ENCODE measurements around the gene LDHA.

Gene LDHA

DNA sequence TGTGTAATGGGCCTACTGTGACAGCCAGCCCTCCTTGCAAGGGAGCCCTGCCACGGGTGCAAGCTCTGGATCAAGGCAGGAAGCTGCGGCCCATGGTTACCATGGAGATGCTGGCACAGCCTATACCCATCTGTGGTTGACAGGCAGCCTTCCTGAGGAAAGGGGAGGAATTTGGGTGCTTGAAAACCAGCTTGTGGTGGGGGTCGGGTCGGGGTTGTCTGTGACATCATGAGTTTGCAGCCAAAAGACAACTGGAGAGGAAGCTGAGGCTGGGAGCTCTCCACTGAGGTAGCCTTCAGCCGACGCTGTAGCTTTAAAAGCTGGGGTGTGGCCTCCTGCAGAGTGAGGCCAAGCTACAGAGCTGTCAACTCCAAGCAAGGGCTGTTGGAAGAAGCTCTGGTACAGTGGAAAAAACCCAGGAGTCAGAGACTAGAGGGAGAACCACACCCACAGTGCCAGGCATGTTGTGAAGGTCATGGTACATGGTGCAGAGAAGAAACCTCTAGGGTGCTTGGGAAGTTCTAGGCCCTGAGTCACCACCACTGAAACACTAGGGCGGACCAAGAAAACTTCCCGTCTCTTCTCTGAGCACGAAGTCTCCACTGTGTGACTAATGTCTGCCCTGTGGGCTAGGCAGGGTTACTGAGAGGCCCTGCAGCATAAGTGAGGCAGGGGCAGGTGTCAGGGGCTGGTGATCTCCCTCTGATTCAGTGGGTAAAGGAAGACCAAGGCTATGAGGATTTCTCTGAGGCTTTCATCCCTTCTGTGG, 10.8 kb upstream of the LDHA start:
- TF ChIP-seq, protein P1, sequence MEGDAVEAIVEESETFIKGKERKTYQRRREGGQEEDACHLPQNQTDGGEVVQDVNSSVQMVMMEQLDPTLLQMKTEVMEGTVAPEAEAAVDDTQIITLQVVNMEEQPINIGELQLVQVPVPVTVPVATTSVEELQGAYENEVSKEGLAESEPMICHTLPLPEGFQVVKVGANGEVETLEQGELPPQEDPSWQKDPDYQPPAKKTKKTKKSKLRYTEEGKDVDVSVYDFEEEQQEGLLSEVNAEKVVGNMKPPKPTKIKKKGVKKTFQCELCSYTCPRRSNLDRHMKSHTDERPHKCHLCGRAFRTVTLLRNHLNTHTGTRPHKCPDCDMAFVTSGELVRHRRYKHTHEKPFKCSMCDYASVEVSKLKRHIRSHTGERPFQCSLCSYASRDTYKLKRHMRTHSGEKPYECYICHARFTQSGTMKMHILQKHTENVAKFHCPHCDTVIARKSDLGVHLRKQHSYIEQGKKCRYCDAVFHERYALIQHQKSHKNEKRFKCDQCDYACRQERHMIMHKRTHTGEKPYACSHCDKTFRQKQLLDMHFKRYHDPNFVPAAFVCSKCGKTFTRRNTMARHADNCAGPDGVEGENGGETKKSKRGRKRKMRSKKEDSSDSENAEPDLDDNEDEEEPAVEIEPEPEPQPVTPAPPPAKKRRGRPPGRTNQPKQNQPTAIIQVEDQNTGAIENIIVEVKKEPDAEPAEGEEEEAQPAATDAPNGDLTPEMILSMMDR (IDR thresholded peaks at IDR 0.05; ENCODE audit: low read depth, low read length) = no peak
- no peak for TF ChIP-seq EZH2phosphoT487 (IDR thresholded peaks at IDR 0.05; ENCODE audit: low read depth)
- H3K79me2 ChIP-seq (ENCODE audit: low read length) = no peaks in the 10 kb centered on the region
- H3K27ac ChIP-seq (ENCODE audit: low read length) = no peak overlapping the region
- peaks cover 6% of the 10 kb centered on the region; the same call in 1 of the 2 replicates for H3K4me1 ChIP-seq (ENCODE audit: low read length)
- H3K9me3 ChIP-seq (ENCODE audit: insufficient read depth, low read length) = no peaks in the 10 kb centered on the region
- no peaks in the 10 kb centered on the region for H3K27me3 ChIP-seq (ENCODE audit: low read depth, low read length)
- no peak overlapping the region for H3K9ac ChIP-seq (ENCODE audit: low read length)
- 0 out of 2 replicates have a peak overlapping the region, but pooled peaks have one; percentile 79 for H2AFZ ChIP-seq (ENCODE audit: low read depth, low read length)
- no peaks in the 10 kb centered on the region for H4K20me1 ChIP-seq (ENCODE audit: insufficient read depth, low read length)
- H3K4me2 ChIP-seq (ENCODE audit: low read length) = no peak overlapping the region
- no peak overlapping the region for H3K4me3 ChIP-seq (ENCODE audit: low read length)
- H3K36me3 ChIP-seq (replicated peaks; ENCODE audit: low read depth, low read length) = no peaks in the 10 kb centered on the region

DNA sequence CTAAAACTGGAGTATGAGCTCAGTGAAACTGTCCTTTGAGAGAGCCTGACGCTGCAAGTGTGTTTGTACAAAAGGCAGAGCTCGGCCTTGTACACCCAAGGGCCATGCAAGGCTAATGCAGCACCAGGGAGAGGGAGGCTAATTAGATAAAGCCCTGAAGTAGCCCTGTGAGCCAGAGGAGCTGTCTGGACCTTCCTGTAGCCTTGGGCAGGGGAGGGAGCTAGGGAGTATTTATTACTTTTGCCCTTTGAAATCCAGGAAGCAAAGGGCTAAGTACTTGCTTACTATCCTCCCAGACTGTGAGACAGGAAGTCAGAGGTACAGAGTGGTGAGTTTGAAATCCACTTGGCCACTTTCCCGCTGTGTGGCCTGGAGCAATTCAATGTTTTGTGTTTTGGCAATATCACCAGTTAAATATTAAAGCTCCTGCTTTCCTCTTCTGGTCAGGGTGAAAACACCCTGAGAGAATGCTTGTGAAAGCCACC, 10.2 kb upstream of the LDHA start:
- Histone ChIP-seq H3K4me2 (ENCODE audit: low read length) (no peak overlapping the region), H3K27me3 (ENCODE audit: low read depth, low read length) (no peaks in the 10 kb centered on the region), H2AFZ (ENCODE audit: low read depth, low read length) (peak overlapping the region; percentile 79; the same call in 1 of the 2 replicates), H3K4me3 (ENCODE audit: low read length) (no peak overlapping the region), H3K9me3 (ENCODE audit: insufficient read depth, low read length) (no peaks in the 10 kb centered on the region), H3K79me2 (ENCODE audit: low read length) (no peaks in the 10 kb centered on the region), H3K27ac (ENCODE audit: low read length) (no peak overlapping the region), H3K9ac (ENCODE audit: low read length) (no peak overlapping the region), H4K20me1 (ENCODE audit: insufficient read depth, low read length) (no peaks in the 10 kb centered on the region), H3K36me3 (replicated peaks; ENCODE audit: low read depth, low read length) (no peaks in the 10 kb centered on the region), H3K4me1 (ENCODE audit: low read length) (peaks cover 6% of the 10 kb centered on the region; the same call in 1 of the 2 replicates)
- TF ChIP-seq EZH2phosphoT487 (IDR thresholded peaks at IDR 0.05; ENCODE audit: low read depth) = no peak
- TF ChIP-seq, protein P1 (IDR thresholded peaks at IDR 0.05; ENCODE audit: low read depth, low read length) = no peak

DNA sequence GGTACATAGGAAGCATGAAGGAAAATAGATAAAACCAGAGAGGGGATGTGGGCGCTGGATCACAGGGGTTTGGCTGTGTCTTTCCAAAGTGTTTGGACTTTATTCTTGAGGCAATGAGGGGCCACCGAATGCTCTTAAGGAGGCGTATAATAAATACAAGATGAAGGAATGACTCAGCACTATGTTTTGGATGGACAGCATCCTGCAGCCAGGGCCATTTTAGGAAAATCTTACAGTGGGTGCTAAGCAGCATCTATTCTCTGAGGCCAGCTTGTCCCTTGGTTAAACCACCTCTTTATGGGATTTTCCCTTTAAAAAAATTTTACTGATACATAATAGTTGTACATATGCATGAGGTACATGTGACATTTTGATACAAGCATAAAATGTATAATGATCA, 4.3 kb upstream of the LDHA start:
- TF ChIP-seq, protein P1 (IDR thresholded peaks at IDR 0.05; ENCODE audit: low read depth, low read length) = no peak
- TF ChIP-seq EZH2phosphoT487 (IDR thresholded peaks at IDR 0.05; ENCODE audit: low read depth) = no peak
- no peaks in the 10 kb centered on the region for H4K20me1 ChIP-seq (ENCODE audit: insufficient read depth, low read length)
- H3K79me2 ChIP-seq (ENCODE audit: low read length) = peaks cover 16% of the 10 kb centered on the region
- peaks cover 5% of the 10 kb centered on the region for H3K36me3 ChIP-seq (replicated peaks; ENCODE audit: low read depth, low read length)
- H3K27ac ChIP-seq (ENCODE audit: low read length) = no peak overlapping the region
- H3K4me3 ChIP-seq (ENCODE audit: low read length) = no peak overlapping the region
- no peak overlapping the region for H3K9ac ChIP-seq (ENCODE audit: low read length)
- H3K4me1 ChIP-seq (ENCODE audit: low read length) = peaks cover 7% of the 10 kb centered on the region
- no peaks in the 10 kb centered on the region for H3K27me3 ChIP-seq (ENCODE audit: low read depth, low read length)
- no peaks in the 10 kb centered on the region for H3K9me3 ChIP-seq (ENCODE audit: insufficient read depth, low read length)
- H2AFZ ChIP-seq (ENCODE audit: low read depth, low read length) = no peak overlapping the region
- no peak overlapping the region for H3K4me2 ChIP-seq (ENCODE audit: low read length)

DNA sequence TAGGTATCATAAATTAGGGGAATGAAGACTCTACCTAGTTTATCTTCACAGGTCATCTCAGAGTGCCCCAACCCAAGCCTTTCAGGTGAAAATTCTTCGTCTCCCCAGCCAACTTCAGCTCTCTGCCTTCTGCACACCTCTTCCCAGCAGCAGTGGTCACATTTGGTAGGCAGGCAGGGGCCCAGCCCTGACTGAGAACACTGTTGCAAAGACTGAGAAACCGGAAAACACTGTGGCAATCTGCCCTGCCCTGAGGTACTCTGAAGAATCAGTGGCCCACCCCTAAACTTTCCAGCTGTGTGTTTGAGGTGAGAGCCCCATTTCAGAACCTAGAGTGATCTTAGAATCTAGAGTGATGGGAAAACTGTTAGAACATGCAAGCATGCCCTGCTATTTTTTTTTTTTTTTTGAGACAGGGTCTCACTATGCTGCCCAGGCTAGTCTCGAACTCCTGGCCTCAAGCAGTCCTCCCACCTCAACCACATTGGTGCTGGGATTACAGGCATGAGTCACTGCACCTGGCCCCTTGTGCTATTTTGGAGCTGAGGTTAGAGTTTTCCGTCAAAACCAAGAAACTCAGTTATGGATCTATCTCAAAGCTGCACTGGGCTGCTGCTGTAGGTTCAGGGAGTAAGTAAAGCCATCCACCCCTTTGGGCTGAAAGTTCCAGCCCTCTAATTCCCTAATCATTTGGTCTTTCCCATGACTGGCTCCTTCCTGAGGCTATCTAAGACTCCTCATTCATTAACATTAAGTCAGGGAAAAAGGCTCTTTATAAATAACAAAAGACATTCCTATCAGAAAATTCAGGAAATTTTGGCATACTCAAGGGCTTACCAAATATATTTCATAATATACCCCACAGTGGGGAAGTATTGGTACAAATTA, 1.7 kb upstream of the LDHA start:
- H3K36me3 ChIP-seq (replicated peaks; ENCODE audit: low read depth, low read length) = peaks cover 29% of the 10 kb centered on the region
- no peak for TF ChIP-seq EZH2phosphoT487 (IDR thresholded peaks at IDR 0.05; ENCODE audit: low read depth)
- TF ChIP-seq, protein P1 (IDR thresholded peaks at IDR 0.05; ENCODE audit: low read depth, low read length) = no peak
- H3K27ac ChIP-seq (ENCODE audit: low read length) = no peak overlapping the region
- H3K79me2 ChIP-seq (ENCODE audit: low read length) = peaks cover 42% of the 10 kb centered on the region
- no peak overlapping the region for H3K4me3 ChIP-seq (ENCODE audit: low read length)
- H4K20me1 ChIP-seq (ENCODE audit: insufficient read depth, low read length) = peaks cover 25% of the 10 kb centered on the region
- H3K9ac ChIP-seq (ENCODE audit: low read length) = no peak overlapping the region
- H3K9me3 ChIP-seq (ENCODE audit: insufficient read depth, low read length) = no peaks in the 10 kb centered on the region
- H3K4me1 ChIP-seq (ENCODE audit: low read length) = peaks cover 14% of the 10 kb centered on the region
- H3K4me2 ChIP-seq (ENCODE audit: low read length) = no peak overlapping the region
- H2AFZ ChIP-seq (ENCODE audit: low read depth, low read length) = no peak overlapping the region
- H3K27me3 ChIP-seq (ENCODE audit: low read depth, low read length) = no peaks in the 10 kb centered on the region
